ENCODE results near the gene EFCAB6.

DNA sequence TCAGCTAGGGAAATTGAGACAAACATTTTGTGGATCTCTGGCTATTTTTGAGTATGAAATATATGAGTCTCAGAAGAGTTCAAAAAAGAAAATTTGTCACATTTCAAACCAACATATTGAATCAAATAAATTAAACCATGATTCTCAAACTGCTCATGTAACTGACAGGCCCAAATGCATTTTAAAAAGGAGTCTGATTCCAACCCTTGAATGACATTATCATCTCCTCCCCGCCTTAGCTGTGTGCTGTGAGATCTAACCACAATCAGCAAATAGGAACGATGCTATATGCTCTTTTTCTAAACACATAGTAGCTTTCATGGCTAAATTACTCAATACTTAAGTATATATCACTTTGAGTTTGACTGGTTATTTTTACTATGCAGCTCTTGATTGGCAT, 57.1 kb downstream of the EFCAB6 start:
- TF ChIP-seq, protein P1, sequence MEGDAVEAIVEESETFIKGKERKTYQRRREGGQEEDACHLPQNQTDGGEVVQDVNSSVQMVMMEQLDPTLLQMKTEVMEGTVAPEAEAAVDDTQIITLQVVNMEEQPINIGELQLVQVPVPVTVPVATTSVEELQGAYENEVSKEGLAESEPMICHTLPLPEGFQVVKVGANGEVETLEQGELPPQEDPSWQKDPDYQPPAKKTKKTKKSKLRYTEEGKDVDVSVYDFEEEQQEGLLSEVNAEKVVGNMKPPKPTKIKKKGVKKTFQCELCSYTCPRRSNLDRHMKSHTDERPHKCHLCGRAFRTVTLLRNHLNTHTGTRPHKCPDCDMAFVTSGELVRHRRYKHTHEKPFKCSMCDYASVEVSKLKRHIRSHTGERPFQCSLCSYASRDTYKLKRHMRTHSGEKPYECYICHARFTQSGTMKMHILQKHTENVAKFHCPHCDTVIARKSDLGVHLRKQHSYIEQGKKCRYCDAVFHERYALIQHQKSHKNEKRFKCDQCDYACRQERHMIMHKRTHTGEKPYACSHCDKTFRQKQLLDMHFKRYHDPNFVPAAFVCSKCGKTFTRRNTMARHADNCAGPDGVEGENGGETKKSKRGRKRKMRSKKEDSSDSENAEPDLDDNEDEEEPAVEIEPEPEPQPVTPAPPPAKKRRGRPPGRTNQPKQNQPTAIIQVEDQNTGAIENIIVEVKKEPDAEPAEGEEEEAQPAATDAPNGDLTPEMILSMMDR (IDR thresholded peaks at IDR 0.05): no peak
- no peak for TF ChIP-seq POLR2A (IDR thresholded peaks at IDR 0.05; ENCODE audit: low read length)
- TF ChIP-seq, protein P2, sequence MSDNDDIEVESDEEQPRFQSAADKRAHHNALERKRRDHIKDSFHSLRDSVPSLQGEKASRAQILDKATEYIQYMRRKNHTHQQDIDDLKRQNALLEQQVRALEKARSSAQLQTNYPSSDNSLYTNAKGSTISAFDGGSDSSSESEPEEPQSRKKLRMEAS (IDR thresholded peaks at IDR 0.05): no peak
- no peak for TF ChIP-seq REST (IDR thresholded peaks at IDR 0.05)
- no peak for TF ChIP-seq SMC3 (IDR thresholded peaks at IDR 0.05)
- TF ChIP-seq, protein P3, sequence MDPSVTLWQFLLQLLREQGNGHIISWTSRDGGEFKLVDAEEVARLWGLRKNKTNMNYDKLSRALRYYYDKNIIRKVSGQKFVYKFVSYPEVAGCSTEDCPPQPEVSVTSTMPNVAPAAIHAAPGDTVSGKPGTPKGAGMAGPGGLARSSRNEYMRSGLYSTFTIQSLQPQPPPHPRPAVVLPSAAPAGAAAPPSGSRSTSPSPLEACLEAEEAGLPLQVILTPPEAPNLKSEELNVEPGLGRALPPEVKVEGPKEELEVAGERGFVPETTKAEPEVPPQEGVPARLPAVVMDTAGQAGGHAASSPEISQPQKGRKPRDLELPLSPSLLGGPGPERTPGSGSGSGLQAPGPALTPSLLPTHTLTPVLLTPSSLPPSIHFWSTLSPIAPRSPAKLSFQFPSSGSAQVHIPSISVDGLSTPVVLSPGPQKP (IDR thresholded peaks at IDR 0.05; ENCODE audit: low read depth, low read length): no peak
- no peak for TF ChIP-seq NR3C1 (IDR thresholded peaks at IDR 0.05)
- TF ChIP-seq MYC (IDR thresholded peaks at IDR 0.05; ENCODE audit: borderline replicate concordance, low read length): no peak
- TF ChIP-seq CHD4 (IDR thresholded peaks at IDR 0.05; ENCODE audit: borderline replicate concordance): no peak
- TF ChIP-seq POLR2AphosphoS2 (conservative IDR thresholded peaks at IDR 0.05; ENCODE audit: low read length): no peak
- no peak for TF ChIP-seq PBX3 (IDR thresholded peaks at IDR 0.05)
- no peak for TF ChIP-seq NFE2L2 (conservative IDR thresholded peaks at IDR 0.05; ENCODE audit: low read length)
- no peak for TF ChIP-seq EP300 (IDR thresholded peaks at IDR 0.05)
- no peak for TF ChIP-seq TP53 (CRISPR knock-in tag; IDR thresholded peaks at IDR 0.05)
